SK-N-SH treated with all-trans-retinoic acid at 6 μM for 48 hours (cell line): ENCODE measurements around the gene AKNA.

Experiments used
- ATAC-seq: fragments of 200-7000 bp; cut with Tn5 transposase; 3 replicates; pipeline ENCODE4 v1.9.1; 2020; ENCODE audit warnings: mild to moderate bottlenecking, moderate library complexity
- ARNTL ChIP-seq: fragments of 450-650 bp; formaldehyde crosslinking; IDR thresholded peaks from 2 replicates; pipeline ENCODE4 v1.5.0; 2020; ENCODE audit warnings: low read depth, mild to moderate bottlenecking, moderate library complexity, borderline replicate concordance
- BACH2 ChIP-seq: fragments of 250-450 bp; sonication (Bioruptor Pico); IDR thresholded peaks from 2 replicates; pipeline ENCODE4 v1.9.0; 2021; ENCODE audit warnings: mild to moderate bottlenecking, borderline replicate concordance
- ESRRG ChIP-seq: fragments of 250-450 bp; sonication (Bioruptor Pico); IDR thresholded peaks from 2 replicates; pipeline ENCODE4 v1.6.1; 2021; ENCODE audit warnings: mild to moderate bottlenecking
- GLIS3 ChIP-seq: fragments of 250-450 bp; sonication (Bioruptor Pico); IDR thresholded peaks from 2 replicates; pipeline ENCODE4 v1.5.0; 2020; ENCODE audit warnings: mild to moderate bottlenecking, moderate library complexity
- OSR1 ChIP-seq: fragments of 250-450 bp; sonication (Bioruptor Pico); IDR thresholded peaks from 2 replicates; pipeline ENCODE4 v1.8.0; 2022; ENCODE audit warnings: moderate library complexity, mild to moderate bottlenecking, inconsistent platforms
- PPARA ChIP-seq: fragments of 250-450 bp; sonication (Bioruptor Pico); IDR thresholded peaks from 2 replicates; pipeline ENCODE4 v1.5.0; 2020; ENCODE audit warnings: mild to moderate bottlenecking, borderline replicate concordance
- RARB ChIP-seq: fragments of 250-450 bp; sonication (Bioruptor Pico); IDR thresholded peaks from 2 replicates; pipeline ENCODE4 v1.8.0; 2021; ENCODE audit warnings: mild to moderate bottlenecking, moderate library complexity
- SNAI2 ChIP-seq: fragments of 250-450 bp; sonication (Bioruptor Pico); IDR thresholded peaks from 2 replicates; pipeline ENCODE4 v1.5.0; 2020; ENCODE audit warnings: mild to moderate bottlenecking, moderate library complexity
- TCF4 ChIP-seq: fragments of 250-450 bp; sonication (Bioruptor Pico); IDR thresholded peaks from 2 replicates; pipeline ENCODE4 v1.8.0; 2021; ENCODE audit warnings: mild to moderate bottlenecking, moderate library complexity, borderline replicate concordance
- ZC3H10 ChIP-seq: fragments of 250-450 bp; sonication (Bioruptor Pico); IDR thresholded peaks from 2 replicates; pipeline ENCODE4 v1.5.1; 2021; ENCODE audit warnings: mild to moderate bottlenecking, moderate library complexity
- ZFP30 ChIP-seq: fragments of 450-650 bp; formaldehyde crosslinking; IDR thresholded peaks from 2 replicates; pipeline ENCODE4 v1.5.0; 2022; ENCODE audit warnings: mild to moderate bottlenecking, moderate library complexity
- ZNF565 ChIP-seq: fragments of 450-650 bp; formaldehyde crosslinking; conservative IDR thresholded peaks from 2 replicates; pipeline ENCODE4 v1.5.0; 2020; ENCODE audit warnings: low read depth, mild to moderate bottlenecking, moderate library complexity
- ZNF70 ChIP-seq: fragments of 450-650 bp; formaldehyde crosslinking; IDR thresholded peaks from 2 replicates; pipeline ENCODE4 v1.5.0; 2020; ENCODE audit warnings: mild to moderate bottlenecking, moderate library complexity
- ZNF8 ChIP-seq: fragments of 450-650 bp; formaldehyde crosslinking; IDR thresholded peaks from 2 replicates; pipeline ENCODE4 v1.5.0; 2020; ENCODE audit warnings: mild to moderate bottlenecking, moderate library complexity
- TF ChIP-seq, protein P1 (sequence below): fragments of 250-450 bp; sonication (Bioruptor Pico); IDR thresholded peaks from 2 replicates; pipeline ENCODE4 v1.5.1; 2020; ENCODE audit warnings: low read depth, mild to moderate bottlenecking, moderate library complexity
- TF ChIP-seq, protein P2 (sequence below): fragments of 250-450 bp; sonication (Bioruptor Pico); IDR thresholded peaks from 2 replicates; pipeline ENCODE4 v1.8.0; 2021; ENCODE audit warnings: low read depth, mild to moderate bottlenecking, moderate library complexity, borderline replicate concordance
- TF ChIP-seq, protein P3 (sequence below): fragments of 250-450 bp; sonication (Bioruptor Pico); IDR thresholded peaks from 2 replicates; pipeline ENCODE4 v1.5.0; 2020; ENCODE audit warnings: mild to moderate bottlenecking, moderate library complexity
- TF ChIP-seq, protein P4 (sequence below): fragments of 250-450 bp; sonication (Bioruptor Pico); IDR thresholded peaks from 2 replicates; pipeline ENCODE4 v1.5.1; 2021; ENCODE audit warnings: mild to moderate bottlenecking, moderate library complexity
- TF ChIP-seq, protein P5 (sequence below): fragments of 250-450 bp; sonication (Bioruptor Pico); IDR thresholded peaks from 2 replicates; pipeline ENCODE4 v1.8.0; 2020; ENCODE audit warnings: mild to moderate bottlenecking, moderate library complexity, borderline replicate concordance

The AKNA gene, protein sequence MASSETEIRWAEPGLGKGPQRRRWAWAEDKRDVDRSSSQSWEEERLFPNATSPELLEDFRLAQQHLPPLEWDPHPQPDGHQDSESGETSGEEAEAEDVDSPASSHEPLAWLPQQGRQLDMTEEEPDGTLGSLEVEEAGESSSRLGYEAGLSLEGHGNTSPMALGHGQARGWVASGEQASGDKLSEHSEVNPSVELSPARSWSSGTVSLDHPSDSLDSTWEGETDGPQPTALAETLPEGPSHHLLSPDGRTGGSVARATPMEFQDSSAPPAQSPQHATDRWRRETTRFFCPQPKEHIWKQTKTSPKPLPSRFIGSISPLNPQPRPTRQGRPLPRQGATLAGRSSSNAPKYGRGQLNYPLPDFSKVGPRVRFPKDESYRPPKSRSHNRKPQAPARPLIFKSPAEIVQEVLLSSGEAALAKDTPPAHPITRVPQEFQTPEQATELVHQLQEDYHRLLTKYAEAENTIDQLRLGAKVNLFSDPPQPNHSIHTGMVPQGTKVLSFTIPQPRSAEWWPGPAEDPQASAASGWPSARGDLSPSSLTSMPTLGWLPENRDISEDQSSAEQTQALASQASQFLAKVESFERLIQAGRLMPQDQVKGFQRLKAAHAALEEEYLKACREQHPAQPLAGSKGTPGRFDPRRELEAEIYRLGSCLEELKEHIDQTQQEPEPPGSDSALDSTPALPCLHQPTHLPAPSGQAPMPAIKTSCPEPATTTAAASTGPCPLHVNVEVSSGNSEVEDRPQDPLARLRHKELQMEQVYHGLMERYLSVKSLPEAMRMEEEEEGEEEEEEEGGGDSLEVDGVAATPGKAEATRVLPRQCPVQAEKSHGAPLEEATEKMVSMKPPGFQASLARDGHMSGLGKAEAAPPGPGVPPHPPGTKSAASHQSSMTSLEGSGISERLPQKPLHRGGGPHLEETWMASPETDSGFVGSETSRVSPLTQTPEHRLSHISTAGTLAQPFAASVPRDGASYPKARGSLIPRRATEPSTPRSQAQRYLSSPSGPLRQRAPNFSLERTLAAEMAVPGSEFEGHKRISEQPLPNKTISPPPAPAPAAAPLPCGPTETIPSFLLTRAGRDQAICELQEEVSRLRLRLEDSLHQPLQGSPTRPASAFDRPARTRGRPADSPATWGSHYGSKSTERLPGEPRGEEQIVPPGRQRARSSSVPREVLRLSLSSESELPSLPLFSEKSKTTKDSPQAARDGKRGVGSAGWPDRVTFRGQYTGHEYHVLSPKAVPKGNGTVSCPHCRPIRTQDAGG (N-terminal part only)

DNA sequence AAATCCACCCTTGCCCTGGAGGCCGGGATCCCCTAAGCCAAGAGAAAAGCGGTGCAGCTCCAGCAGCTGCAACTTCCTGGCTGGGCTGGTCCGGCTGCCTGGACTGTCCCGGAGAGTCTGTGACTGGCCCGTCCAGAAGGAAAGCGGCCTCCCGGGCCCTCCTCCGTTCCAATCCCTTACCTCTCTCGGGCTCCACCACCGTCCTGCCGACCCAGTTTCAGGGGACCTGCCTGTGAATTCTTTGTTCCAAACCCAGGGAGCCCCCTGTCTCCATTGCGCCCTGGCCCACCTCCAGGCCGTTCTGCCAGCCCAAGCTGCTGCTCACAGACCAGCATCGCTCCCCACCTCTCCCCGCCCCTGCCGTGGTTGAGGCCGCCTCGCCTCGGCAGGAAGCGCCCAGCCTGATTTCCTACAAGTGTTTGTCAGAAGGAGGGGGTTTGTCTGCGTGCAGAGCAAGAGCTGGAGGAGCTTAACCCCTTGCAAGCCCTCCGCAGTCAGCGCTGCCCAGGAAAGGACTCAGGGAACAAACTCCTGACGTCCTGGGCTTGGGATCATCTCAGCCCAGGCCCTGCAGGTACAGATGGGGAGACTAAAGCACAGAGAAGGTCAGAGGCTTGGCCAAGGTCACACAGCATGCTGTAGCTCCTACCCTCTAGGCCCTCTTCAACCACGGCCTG is at the start of gene AKNA:
AKNA (minus strand) TSS at position 303 of the 677 bp plus-strand sequence. CDS start 6,649 bp downstream, outside the sequence.
- no peak for ATAC-seq
- no peak for TF ChIP-seq ESRRG (CRISPR knock-in tag)
- TF ChIP-seq, protein P1, sequence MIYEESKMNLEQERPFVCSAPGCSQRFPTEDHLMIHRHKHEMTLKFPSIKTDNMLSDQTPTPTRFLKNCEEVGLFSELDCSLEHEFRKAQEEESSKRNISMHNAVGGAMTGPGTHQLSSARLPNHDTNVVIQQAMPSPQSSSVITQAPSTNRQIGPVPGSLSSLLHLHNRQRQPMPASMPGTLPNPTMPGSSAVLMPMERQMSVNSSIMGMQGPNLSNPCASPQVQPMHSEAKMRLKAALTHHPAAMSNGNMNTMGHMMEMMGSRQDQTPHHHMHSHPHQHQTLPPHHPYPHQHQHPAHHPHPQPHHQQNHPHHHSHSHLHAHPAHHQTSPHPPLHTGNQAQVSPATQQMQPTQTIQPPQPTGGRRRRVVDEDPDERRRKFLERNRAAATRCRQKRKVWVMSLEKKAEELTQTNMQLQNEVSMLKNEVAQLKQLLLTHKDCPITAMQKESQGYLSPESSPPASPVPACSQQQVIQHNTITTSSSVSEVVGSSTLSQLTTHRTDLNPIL: no peak
- TF ChIP-seq PPARA (CRISPR knock-in tag): no peak
- TF ChIP-seq ZC3H10 (CRISPR knock-in tag): no peak

DNA sequence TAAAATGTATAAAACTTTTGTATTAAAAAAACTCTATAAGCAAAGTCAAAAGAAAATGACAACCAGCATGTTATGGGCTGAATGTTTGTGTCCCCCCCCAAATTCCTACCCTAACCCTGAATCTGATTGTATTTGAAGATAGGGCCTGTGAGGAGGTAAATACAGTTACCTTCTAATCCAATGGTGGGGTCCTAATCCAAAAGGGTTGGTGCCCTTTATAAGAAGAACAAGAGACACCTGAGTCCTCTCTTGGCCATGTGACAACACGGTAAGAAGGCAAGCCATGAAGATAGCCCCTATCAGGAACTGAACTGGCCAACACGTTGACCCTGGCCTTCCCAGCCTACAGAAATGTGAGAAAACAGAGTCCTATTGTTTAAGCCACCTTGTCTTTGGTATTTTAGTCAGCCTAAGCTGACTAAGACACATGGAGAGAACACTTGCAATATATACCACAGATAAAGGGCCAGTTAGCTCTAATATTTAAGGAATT is 49.7 kb upstream of the AKNA start:
- TF ChIP-seq ZFP30 (no peak), ZNF70 (CRISPR knock-in tag) (no peak), ZNF8 (CRISPR knock-in tag) (no peak), RARB (CRISPR knock-in tag) (no peak), BACH2 (CRISPR knock-in tag) (no peak), ESRRG (CRISPR knock-in tag) (no peak), ARNTL (CRISPR knock-in tag) (no peak), OSR1 (CRISPR knock-in tag) (no peak), TCF4 (CRISPR knock-in tag) (no peak), GLIS3 (CRISPR knock-in tag) (no peak), SNAI2 (CRISPR knock-in tag) (no peak), ZNF565 (CRISPR knock-in tag) (no peak)
- TF ChIP-seq, protein P2, sequence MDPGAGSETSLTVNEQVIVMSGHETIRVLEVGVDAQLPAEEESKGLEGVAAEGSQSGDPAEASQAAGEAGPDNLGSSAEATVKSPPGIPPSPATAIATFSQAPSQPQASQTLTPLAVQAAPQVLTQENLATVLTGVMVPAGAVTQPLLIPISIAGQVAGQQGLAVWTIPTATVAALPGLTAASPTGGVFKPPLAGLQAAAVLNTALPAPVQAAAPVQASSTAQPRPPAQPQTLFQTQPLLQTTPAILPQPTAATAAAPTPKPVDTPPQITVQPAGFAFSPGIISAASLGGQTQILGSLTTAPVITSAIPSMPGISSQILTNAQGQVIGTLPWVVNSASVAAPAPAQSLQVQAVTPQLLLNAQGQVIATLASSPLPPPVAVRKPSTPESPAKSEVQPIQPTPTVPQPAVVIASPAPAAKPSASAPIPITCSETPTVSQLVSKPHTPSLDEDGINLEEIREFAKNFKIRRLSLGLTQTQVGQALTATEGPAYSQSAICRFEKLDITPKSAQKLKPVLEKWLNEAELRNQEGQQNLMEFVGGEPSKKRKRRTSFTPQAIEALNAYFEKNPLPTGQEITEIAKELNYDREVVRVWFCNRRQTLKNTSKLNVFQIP (CRISPR knock-in tag): no peak
- TF ChIP-seq, protein P1: no peak
- TF ChIP-seq, protein P3, sequence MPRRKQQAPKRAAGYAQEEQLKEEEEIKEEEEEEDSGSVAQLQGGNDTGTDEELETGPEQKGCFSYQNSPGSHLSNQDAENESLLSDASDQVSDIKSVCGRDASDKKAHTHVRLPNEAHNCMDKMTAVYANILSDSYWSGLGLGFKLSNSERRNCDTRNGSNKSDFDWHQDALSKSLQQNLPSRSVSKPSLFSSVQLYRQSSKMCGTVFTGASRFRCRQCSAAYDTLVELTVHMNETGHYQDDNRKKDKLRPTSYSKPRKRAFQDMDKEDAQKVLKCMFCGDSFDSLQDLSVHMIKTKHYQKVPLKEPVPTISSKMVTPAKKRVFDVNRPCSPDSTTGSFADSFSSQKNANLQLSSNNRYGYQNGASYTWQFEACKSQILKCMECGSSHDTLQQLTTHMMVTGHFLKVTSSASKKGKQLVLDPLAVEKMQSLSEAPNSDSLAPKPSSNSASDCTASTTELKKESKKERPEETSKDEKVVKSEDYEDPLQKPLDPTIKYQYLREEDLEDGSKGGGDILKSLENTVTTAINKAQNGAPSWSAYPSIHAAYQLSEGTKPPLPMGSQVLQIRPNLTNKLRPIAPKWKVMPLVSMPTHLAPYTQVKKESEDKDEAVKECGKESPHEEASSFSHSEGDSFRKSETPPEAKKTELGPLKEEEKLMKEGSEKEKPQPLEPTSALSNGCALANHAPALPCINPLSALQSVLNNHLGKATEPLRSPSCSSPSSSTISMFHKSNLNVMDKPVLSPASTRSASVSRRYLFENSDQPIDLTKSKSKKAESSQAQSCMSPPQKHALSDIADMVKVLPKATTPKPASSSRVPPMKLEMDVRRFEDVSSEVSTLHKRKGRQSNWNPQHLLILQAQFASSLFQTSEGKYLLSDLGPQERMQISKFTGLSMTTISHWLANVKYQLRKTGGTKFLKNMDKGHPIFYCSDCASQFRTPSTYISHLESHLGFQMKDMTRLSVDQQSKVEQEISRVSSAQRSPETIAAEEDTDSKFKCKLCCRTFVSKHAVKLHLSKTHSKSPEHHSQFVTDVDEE (CRISPR knock-in tag): no peak
- TF ChIP-seq, protein P4, sequence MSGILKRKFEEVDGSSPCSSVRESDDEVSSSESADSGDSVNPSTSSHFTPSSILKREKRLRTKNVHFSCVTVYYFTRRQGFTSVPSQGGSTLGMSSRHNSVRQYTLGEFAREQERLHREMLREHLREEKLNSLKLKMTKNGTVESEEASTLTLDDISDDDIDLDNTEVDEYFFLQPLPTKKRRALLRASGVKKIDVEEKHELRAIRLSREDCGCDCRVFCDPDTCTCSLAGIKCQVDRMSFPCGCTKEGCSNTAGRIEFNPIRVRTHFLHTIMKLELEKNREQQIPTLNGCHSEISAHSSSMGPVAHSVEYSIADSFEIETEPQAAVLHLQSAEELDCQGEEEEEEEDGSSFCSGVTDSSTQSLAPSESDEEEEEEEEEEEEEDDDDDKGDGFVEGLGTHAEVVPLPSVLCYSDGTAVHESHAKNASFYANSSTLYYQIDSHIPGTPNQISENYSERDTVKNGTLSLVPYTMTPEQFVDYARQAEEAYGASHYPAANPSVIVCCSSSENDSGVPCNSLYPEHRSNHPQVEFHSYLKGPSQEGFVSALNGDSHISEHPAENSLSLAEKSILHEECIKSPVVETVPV (CRISPR knock-in tag): no peak
- TF ChIP-seq, protein P5, sequence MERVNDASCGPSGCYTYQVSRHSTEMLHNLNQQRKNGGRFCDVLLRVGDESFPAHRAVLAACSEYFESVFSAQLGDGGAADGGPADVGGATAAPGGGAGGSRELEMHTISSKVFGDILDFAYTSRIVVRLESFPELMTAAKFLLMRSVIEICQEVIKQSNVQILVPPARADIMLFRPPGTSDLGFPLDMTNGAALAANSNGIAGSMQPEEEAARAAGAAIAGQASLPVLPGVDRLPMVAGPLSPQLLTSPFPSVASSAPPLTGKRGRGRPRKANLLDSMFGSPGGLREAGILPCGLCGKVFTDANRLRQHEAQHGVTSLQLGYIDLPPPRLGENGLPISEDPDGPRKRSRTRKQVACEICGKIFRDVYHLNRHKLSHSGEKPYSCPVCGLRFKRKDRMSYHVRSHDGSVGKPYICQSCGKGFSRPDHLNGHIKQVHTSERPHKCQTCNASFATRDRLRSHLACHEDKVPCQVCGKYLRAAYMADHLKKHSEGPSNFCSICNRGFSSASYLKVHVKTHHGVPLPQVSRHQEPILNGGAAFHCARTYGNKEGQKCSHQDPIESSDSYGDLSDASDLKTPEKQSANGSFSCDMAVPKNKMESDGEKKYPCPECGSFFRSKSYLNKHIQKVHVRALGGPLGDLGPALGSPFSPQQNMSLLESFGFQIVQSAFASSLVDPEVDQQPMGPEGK (CRISPR knock-in tag): no peak
- ATAC-seq: no peak
